Mucosa of descending colon (tissue), 3 donors: ENCODE results near the gene BTBD9. TPM values are rescaled to one million over a fixed set of nuclear protein-coding genes. Genes with fewer than 3 reads are reported as not detected.

ENCODE experiments used
- ATAC-seq: fragments of 200-7000 bp; cut with Tn5 transposase; one replicate; pipeline ENCODE4 v1.9.1; 2020; ENCODE audit warnings: mild to moderate bottlenecking, moderate library complexity
- DNase-seq, 3 donors: peaks; one replicate each; pipeline ENCODE4 v3.0.0-alpha.2; 2020
- H3K36me3 ChIP-seq: fragments of 200-600 bp; one replicate; pipeline ENCODE4 v1.8.0; 2021; ENCODE audit warnings: low read depth, mild to moderate bottlenecking
- H3K4me1 ChIP-seq: fragments of 200-600 bp; one replicate; pipeline ENCODE4 v1.8.0; 2021; ENCODE audit warnings: low read depth, mild to moderate bottlenecking
- H3K4me3 ChIP-seq: fragments of 200-600 bp; one replicate; pipeline ENCODE4 v1.8.0; 2021; ENCODE audit warnings: mild to moderate bottlenecking
- H3K9me3 ChIP-seq: fragments of 200-600 bp; one replicate; pipeline ENCODE4 v1.8.0; 2021; ENCODE audit warnings: mild to moderate bottlenecking
- CTCF ChIP-seq: fragments of 200-600 bp; IDR thresholded peaks from one replicate; pipeline ENCODE4 v1.8.0; 2022; ENCODE audit warnings: antibody characterized with exemption, mild to moderate bottlenecking
- intact Hi-C, 2 donors: fragments of 100-400 bp; cut with DNase I in 1 of 2; cut with micrococcal nuclease in 1 of 2; formaldehyde crosslinking; loops; one replicate each; pipeline versions ENCODE4 v1.11.0 to v1.11.1; 2022; cut with DNase I, micrococcal nuclease
- total RNA-seq, 3 donors: library from RNA; stranded (reverse); fragmentation: NEBNext Ultra II Directional in 2 of 3; extraction: Animal tissue kit (Norgen Biotek cat#: 25700) in 2 of 3; gene quantifications; one replicate each; pipeline versions ENCODE4 v1.2.1 to v1.2.4, GENCODE V29; 2021 to 2023
- donor health status: DM: no; HTN: no; CAD: no; lungs with moderate emphysema.
- donor health status: DM: no; HTN: no; CAD: no.
- donor health status: DM: no; HTN: yes; CAD: no.

BTBD9 gene
- total RNA-seq, 3 donors from 2014 or later, result 22.4 to 38.8 (median 23.9) TPM

GRCh38 chr6:38573801-38574395, 65.8 kb downstream of the BTBD9 start:
- H3K4me1 ChIP-seq, result no peaks in the 10 kb centered on the region
- H3K9me3 ChIP-seq, result no peaks in the 10 kb centered on the region
- no peak for TF ChIP-seq CTCF
- ATAC-seq, result no peak
- intact Hi-C loops, result no loop called here
- H3K36me3 ChIP-seq, result no peaks in the 10 kb centered on the region
- H3K4me3 ChIP-seq, result no peak overlapping the region
- no peak for DNase-seq

GRCh38 chr6:38572186-38572813, 67.4 kb downstream of the BTBD9 start:
- intact Hi-C loops, result no loop called here
- ATAC-seq, result peak; percentile 73
- DNase-seq, result no peak

GRCh38 chr6:38571721-38572120, 68.0 kb downstream of the BTBD9 start:
- intact Hi-C loops, result no loop called here
- Histone ChIP-seq H3K9me3 (no peaks in the 10 kb centered on the region), H3K4me1 (no peaks in the 10 kb centered on the region), H3K4me3 (no peak overlapping the region), H3K36me3 (no peaks in the 10 kb centered on the region)
- DNase-seq (no peak), ATAC-seq (no peak)
- TF ChIP-seq CTCF, result no peak

More at GRCh38 chr6:38572186-38572813, 67.4 kb downstream of the BTBD9 start:
- Histone ChIP-seq H3K9me3 (no peaks in the 10 kb centered on the region), H3K4me3 (no peak overlapping the region), H3K36me3 (no peaks in the 10 kb centered on the region), H3K4me1 (no peaks in the 10 kb centered on the region)
- no peak for TF ChIP-seq CTCF

DNA sequence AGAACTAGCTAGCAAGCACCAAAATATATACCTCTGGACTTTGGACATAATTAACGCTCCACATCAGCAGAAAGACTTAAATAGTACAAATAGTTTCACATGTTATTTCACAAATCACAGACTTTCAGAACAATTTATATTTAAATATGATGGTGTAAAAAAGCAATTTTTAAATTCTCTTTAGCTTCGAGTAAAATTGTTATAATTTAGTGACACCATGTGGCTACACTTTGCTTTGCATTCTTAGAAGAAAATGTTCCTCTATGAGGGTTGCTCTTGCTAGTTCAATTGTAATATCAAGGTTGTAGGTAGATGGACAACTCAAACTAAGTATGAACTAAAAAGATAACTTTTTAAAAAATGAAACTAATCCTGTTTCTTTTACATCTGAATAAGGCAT, 69.0 kb downstream of the BTBD9 start:
- no peak for TF ChIP-seq CTCF
- no peak for ATAC-seq
- H3K9me3 ChIP-seq, result no peaks in the 10 kb centered on the region
- no peak overlapping the region for H3K4me3 ChIP-seq
- no peaks in the 10 kb centered on the region for H3K4me1 ChIP-seq
- no peak for DNase-seq
- no peaks in the 10 kb centered on the region for H3K36me3 ChIP-seq
- intact Hi-C loops, result no loop called here

GRCh38 chr6:38567436-38567835, 72.3 kb downstream of the BTBD9 start:
- no peak for TF ChIP-seq CTCF
- no peaks in the 10 kb centered on the region for H3K4me1 ChIP-seq
- H3K36me3 ChIP-seq, result no peaks in the 10 kb centered on the region
- DNase-seq (peak; percentile 17 to 41 (median 26)), ATAC-seq (no peak)
- no peak overlapping the region for H3K4me3 ChIP-seq
- no peaks in the 10 kb centered on the region for H3K9me3 ChIP-seq
- intact Hi-C loops, result no loop called here
